DND-41 (cell line): ENCODE measurements around the gene RMND1.

Experiments
- EZH2 ChIP-seq: IDR thresholded peaks from 3 replicates; pipeline ENCODE4 v1.6.1; 2012; ENCODE audit warnings: borderline replicate concordance, low read depth, mild to moderate bottlenecking, moderate library complexity, low read length, inconsistent platforms; ENCODE audit not compliant: severe bottlenecking
- TF ChIP-seq, protein P1 (sequence below): IDR thresholded peaks from 2 replicates; pipeline ENCODE4 v1.5.1; 2012; ENCODE audit warnings: borderline replicate concordance, low read length, moderate library complexity, mild to moderate bottlenecking; ENCODE audit not compliant: poor library complexity, severe bottlenecking; ENCODE audit errors: extremely low read depth

DNA sequence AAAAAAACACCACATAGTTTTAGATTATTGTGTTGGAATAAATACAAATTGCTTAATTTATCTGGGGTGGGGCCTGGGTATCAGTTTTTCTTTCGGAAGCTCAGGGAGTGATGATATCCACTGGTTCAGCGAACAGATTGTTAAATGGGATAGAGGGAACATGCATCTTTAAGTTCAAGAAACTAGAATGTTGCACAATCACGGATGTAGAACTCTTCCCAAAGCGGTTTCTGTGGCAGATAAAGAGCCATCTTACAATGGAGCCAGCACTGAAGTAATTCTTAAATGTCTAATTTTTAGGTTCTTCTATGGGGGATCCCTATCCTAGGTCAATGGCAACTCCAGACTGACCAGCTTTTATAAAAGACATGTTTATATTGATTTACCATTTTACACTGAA is 9.7 kb upstream of the RMND1 start:
- TF ChIP-seq, protein P1, sequence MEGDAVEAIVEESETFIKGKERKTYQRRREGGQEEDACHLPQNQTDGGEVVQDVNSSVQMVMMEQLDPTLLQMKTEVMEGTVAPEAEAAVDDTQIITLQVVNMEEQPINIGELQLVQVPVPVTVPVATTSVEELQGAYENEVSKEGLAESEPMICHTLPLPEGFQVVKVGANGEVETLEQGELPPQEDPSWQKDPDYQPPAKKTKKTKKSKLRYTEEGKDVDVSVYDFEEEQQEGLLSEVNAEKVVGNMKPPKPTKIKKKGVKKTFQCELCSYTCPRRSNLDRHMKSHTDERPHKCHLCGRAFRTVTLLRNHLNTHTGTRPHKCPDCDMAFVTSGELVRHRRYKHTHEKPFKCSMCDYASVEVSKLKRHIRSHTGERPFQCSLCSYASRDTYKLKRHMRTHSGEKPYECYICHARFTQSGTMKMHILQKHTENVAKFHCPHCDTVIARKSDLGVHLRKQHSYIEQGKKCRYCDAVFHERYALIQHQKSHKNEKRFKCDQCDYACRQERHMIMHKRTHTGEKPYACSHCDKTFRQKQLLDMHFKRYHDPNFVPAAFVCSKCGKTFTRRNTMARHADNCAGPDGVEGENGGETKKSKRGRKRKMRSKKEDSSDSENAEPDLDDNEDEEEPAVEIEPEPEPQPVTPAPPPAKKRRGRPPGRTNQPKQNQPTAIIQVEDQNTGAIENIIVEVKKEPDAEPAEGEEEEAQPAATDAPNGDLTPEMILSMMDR: no peak
- TF ChIP-seq EZH2: no peak
